Testis (tissue), 3 donors: Measurements from ENCODE around the gene HRH3. TPM values are rescaled to one million over a fixed set of nuclear protein-coding genes. Genes with fewer than 3 reads are reported as not detected.

Experiments used
- DNase-seq: peaks from one replicate; pipeline ENCODE4 v3.0.0-alpha.2; 2019
- H3K27ac ChIP-seq, 2 donors: fragments of 200-600 bp; sonication (generic); one replicate each; pipeline ENCODE4 v1.5.1; 2019
- H3K27me3 ChIP-seq: fragments of 200-600 bp; sonication (generic); one replicate; pipeline ENCODE4 v1.5.1; 2019
- H3K36me3 ChIP-seq: fragments of 200-600 bp; sonication (generic); one replicate; pipeline ENCODE4 v1.5.1; 2017; ENCODE audit warnings: low read depth; ENCODE audit errors: missing control alignments
- H3K4me1 ChIP-seq: fragments of 200-600 bp; sonication (generic); one replicate; pipeline ENCODE4 v1.5.1; 2019
- H3K4me3 ChIP-seq, 2 donors: fragments of 200-600 bp; sonication (generic); one replicate each; pipeline ENCODE4 v1.5.1; 2017 to 2019
- H3K9me3 ChIP-seq: fragments of 200-600 bp; sonication (generic); one replicate; pipeline ENCODE4 v1.5.1; 2017
- POLR2A ChIP-seq: fragments of 450-650 bp; IDR thresholded peaks from one replicate; pipeline ENCODE4 v1.6.1; 2017; ENCODE audit warnings: antibody characterized with exemption, mild to moderate bottlenecking, moderate library complexity
- WGBS, 2 donors: methylation state at CpG; one replicate each; pipeline ENCODE4 v1.1.5; 2018; 5-methylcytosine and 5-hydroxymethylcytosine counted together
- intact Hi-C: fragments of 100-400 bp; cut with DNase I; formaldehyde crosslinking; loops from one replicate; pipeline ENCODE4 v1.15.1; 2023; ENCODE audit warnings: low total_unique reads
- polyA plus RNA-seq: library from polyadenylated mRNA; stranded (reverse); fragments of 350-450 nt; fragmentation: Illumina TruSeq; extraction: RNeasy Lipid Tissue Mini Kit (QIAGEN cat#74804); gene quantifications from one replicate; pipeline ENCODE4 v1.2.3, GENCODE V29; 2014; ENCODE audit warnings: low read depth, low replicate concordance; ENCODE audit not compliant: insufficient read depth
- total RNA-seq, 2 donors: library from RNA; depleted of rRNA; stranded (reverse); fragments of >200 nt; gene quantifications; one replicate each; pipeline ENCODE4 v1.2.3, GENCODE V29; 2016
- TF ChIP-seq, protein P1 (sequence below), 3 experiments: fragments of 450-650 bp in 2 of 3; fragments of 200-600 bp in 1 of 3; sonication (generic) in 1 of 3; IDR thresholded peaks; one replicate each; pipeline ENCODE4 v1.5.1; 2016 to 2019; ENCODE audit warnings: antibody characterized with exemption in 3 of 3, mild to moderate bottlenecking in 2 of 3, moderate library complexity in 1 of 3

The HRH3 gene
- total and polyA plus RNA-seq, 3 donors from 2014 or later, result 0.67 to 2.5 (median 1.1) TPM

DNA sequence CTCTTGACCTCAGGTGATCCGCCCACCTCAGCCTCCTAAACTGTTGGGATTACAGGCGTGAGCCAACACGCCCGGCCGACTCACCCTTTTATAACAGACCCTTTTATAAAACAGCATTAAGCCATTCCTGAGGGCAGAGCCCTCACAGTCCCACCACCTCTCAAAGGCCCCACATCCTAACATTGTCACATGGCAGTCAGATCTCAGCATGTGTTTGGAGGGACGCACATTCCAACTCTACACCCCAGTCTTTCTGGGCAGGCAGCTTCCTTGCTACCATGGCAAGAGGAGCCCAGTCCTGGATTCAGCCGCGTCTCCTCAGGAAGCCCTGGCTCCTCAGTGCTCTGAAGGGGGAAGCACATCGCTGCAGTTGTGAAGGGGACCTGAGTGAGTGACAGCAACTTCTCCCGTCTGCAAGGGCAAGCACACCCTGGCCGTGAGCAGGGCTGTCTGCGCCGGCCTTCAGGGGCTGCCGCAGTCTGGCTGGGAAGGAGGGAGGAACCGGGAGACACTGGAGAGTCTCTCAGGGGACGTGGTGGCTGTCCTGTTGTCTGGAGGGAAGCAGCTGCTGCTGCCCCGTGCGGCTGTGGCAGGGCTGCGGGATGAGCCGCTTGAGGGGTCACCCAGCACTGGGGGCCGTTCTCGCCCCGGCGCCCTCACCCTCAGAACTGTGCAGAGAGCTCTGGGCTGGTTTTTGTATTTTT, 34.1 kb upstream of the HRH3 start:
- no peak for TF ChIP-seq POLR2A
- TF ChIP-seq, protein P1, sequence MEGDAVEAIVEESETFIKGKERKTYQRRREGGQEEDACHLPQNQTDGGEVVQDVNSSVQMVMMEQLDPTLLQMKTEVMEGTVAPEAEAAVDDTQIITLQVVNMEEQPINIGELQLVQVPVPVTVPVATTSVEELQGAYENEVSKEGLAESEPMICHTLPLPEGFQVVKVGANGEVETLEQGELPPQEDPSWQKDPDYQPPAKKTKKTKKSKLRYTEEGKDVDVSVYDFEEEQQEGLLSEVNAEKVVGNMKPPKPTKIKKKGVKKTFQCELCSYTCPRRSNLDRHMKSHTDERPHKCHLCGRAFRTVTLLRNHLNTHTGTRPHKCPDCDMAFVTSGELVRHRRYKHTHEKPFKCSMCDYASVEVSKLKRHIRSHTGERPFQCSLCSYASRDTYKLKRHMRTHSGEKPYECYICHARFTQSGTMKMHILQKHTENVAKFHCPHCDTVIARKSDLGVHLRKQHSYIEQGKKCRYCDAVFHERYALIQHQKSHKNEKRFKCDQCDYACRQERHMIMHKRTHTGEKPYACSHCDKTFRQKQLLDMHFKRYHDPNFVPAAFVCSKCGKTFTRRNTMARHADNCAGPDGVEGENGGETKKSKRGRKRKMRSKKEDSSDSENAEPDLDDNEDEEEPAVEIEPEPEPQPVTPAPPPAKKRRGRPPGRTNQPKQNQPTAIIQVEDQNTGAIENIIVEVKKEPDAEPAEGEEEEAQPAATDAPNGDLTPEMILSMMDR (IDR thresholded peaks at IDR 0.05), result no peak
- Histone ChIP-seq H3K27me3 (no peaks in the 10 kb centered on the region), H3K9me3 (no peaks in the 10 kb centered on the region), H3K36me3 (no peaks in the 10 kb centered on the region), H3K27ac (no peak overlapping the region), H3K4me1 (peaks cover 3% of the 10 kb centered on the region), H3K4me3 (no peak overlapping the region)
- intact Hi-C loops, result no loop called here
- DNase-seq, result no peak
- 85 to 87% methylated on average over 16 to 24 of the region's 24 CpGs for WGBS, 2 donors

GRCh38 chr20:62253398-62253797, 33.3 kb upstream of the HRH3 start:
- WGBS, 2 donors, result 92 to 96% methylated on average over 6 of the region's 6 CpGs
- Histone ChIP-seq H3K4me3 (no peak overlapping the region), H3K36me3 (no peaks in the 10 kb centered on the region), H3K4me1 (no peaks in the 10 kb centered on the region), H3K27ac (no peak overlapping the region), H3K27me3 (no peaks in the 10 kb centered on the region), H3K9me3 (no peaks in the 10 kb centered on the region)
- DNase-seq, result no peak
- intact Hi-C loops, result no loop called here
- no peak for TF ChIP-seq POLR2A
- TF ChIP-seq, protein P1 (IDR thresholded peaks at IDR 0.05), result no peak

- DNase-seq, result no peak
- 90 to 92% methylated on average over 26 of the region's 26 CpGs for WGBS, 2 donors
- TF ChIP-seq, protein P1 (IDR thresholded peaks at IDR 0.05), result no peak
- TF ChIP-seq POLR2A, result no peak
- Histone ChIP-seq H3K9me3 (no peaks in the 10 kb centered on the region), H3K27me3 (no peaks in the 10 kb centered on the region), H3K27ac (no peak overlapping the region), H3K4me1 (no peaks in the 10 kb centered on the region), H3K36me3 (no peaks in the 10 kb centered on the region), H3K4me3 (no peak overlapping the region)
- intact Hi-C loops, result no loop called here
Observed at GRCh38 chr20:62252342-62252966, 32.4 kb upstream of the HRH3 start.

DNA sequence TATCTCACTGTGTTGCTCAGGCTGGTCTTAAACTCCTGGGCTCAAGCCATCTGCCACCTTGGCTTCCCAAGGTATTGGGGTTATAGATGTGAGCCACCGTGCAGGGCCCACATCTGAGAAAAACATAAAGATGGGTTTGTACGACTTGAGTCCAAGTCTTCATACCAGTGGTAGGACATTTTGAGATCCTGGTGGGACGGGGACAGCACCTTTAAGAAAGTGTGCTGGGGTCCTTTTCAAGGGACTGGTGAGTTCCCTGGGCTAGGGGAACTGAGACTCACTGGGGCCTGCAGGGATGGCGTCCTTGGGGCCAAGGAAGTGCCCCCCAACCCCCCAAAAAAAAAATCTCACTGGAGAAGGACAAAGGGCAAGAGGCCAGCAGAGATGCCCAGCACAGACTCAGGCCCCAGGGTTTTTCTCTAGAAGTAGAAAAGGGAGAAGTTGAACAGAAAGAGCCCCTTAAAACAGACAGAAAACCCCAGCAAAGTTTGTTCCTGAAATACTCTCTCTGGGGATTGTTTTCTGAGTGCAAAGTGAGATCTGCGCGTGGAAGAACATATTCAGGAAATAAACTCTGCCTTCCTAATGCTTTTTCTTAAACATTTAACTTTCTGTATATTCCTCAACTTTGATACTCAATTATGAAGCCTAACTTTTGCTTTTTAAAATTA, 28.9 kb upstream of the HRH3 start:
- DNase-seq, result no peak
- TF ChIP-seq, protein P1 (IDR thresholded peaks at IDR 0.05), result no peak
- no peak for TF ChIP-seq POLR2A
- H3K27ac ChIP-seq, result no peak overlapping the region
- no peaks in the 10 kb centered on the region for H3K36me3 ChIP-seq
- intact Hi-C loops, result no loop called here
- H3K27me3 ChIP-seq, result no peaks in the 10 kb centered on the region
- H3K9me3 ChIP-seq, result no peaks in the 10 kb centered on the region
- H3K4me1 ChIP-seq, result peaks cover 21% of the 10 kb centered on the region
- 78 to 83% methylated on average over 6 of the region's 6 CpGs for WGBS, 2 donors
- no peak overlapping the region for H3K4me3 ChIP-seq
